ENCODE data around the gene ADGRF1.

DNA sequence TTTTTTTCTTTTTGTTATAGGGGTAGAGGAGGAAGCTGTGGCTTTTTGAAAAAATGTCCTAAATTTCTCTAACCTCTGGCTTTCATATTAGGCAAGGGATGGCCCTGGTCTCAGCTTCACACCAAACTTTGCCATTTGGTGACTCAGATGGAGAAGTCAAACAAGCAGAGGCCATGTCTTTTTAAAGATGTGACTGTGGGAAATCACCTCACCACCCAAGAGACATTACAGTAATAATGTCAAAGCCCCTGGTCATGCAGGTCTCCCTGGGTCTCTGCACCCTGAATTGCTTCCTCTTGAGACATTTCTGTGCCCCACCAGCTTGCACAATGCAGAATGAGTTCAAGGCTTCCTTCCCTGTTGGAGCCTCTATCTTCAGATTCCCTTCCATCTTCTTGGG lies 80.9 kb downstream of the ADGRF1 start:
- TF ChIP-seq EZH2 (IDR thresholded peaks at IDR 0.05) = no peak
- TF ChIP-seq POLR2AphosphoS5 (IDR thresholded peaks at IDR 0.05; ENCODE audit: borderline replicate concordance, low read depth, low read length) = no peak
